Brain pericyte (primary cell): Measurements from ENCODE around the gene RPS16.
A peak's percentile ranks its signal among the peaks of the same experiment; 100 is the strongest.

Experiments
- DNase-seq: peaks from one replicate; pipeline ENCODE4 v3.0.0-alpha.2; 2012; ENCODE audit warnings: low read depth, low spot score

RPS16 gene

GRCh38 chr19:39449116-39449797, 13.5 kb upstream of the RPS16 start:
- DNase-seq = no peak

GRCh38 chr19:39448271-39448670, 12.5 kb upstream of the RPS16 start:
- no peak for DNase-seq

- no peak for DNase-seq
Observed at GRCh38 chr19:39446365-39447084, 10.8 kb upstream of the RPS16 start.

GRCh38 chr19:39445196-39446111, 9.7 kb upstream of the RPS16 start, which contains the start of gene SUPT5H:
TSS of gene SUPT5H (plus strand) at chr19:39445582. CDS start at chr19:39445891, 309 bp downstream.
- DNase-seq = peak; percentile 94

- DNase-seq = no peak
Observed at GRCh38 chr19:39444598-39445195, 8.9 kb upstream of the RPS16 start.

GRCh38 chr19:39438270-39438934, 2.7 kb upstream of the RPS16 start:
- no peak for DNase-seq

- DNase-seq = no peak
Observed at GRCh38 chr19:39436350-39436716, 584 bp upstream of the RPS16 start.

GRCh38 chr19:39434123-39435076, 1.3 kb downstream of the RPS16 start:
- DNase-seq = no peak

GRCh38 chr19:39433480-39434079, 2.2 kb downstream of the RPS16 start:
- DNase-seq = no peak

- no peak for DNase-seq
Observed at GRCh38 chr19:39432677-39433025, 3.1 kb downstream of the RPS16 start.

GRCh38 chr19:39430675-39431593, 4.8 kb downstream of the RPS16 start:
- DNase-seq = peak; percentile 97

- peak; percentile 89 for DNase-seq
Observed at GRCh38 chr19:39428283-39429112, 7.3 kb downstream of the RPS16 start.

GRCh38 chr19:39427707-39428106, 8.0 kb downstream of the RPS16 start:
- no peak for DNase-seq

GRCh38 chr19:39426170-39426569, 9.6 kb downstream of the RPS16 start:
- no peak for DNase-seq

- DNase-seq = no peak
Observed at GRCh38 chr19:39425744-39426143, 10.0 kb downstream of the RPS16 start.

GRCh38 chr19:39424934-39425333, 10.8 kb downstream of the RPS16 start:
- no peak for DNase-seq

- DNase-seq = no peak
Observed at GRCh38 chr19:39423258-39424086, 12.3 kb downstream of the RPS16 start.
